ENCODE data around the gene EGR4. TPM values are rescaled to one million over a fixed set of nuclear protein-coding genes. Genes with fewer than 3 reads are reported as not detected.

EGR4 gene
- total and polyA plus RNA-seq, 2 experiments from 2014 or later = 0.23 TPM; not detected in 1

DNA sequence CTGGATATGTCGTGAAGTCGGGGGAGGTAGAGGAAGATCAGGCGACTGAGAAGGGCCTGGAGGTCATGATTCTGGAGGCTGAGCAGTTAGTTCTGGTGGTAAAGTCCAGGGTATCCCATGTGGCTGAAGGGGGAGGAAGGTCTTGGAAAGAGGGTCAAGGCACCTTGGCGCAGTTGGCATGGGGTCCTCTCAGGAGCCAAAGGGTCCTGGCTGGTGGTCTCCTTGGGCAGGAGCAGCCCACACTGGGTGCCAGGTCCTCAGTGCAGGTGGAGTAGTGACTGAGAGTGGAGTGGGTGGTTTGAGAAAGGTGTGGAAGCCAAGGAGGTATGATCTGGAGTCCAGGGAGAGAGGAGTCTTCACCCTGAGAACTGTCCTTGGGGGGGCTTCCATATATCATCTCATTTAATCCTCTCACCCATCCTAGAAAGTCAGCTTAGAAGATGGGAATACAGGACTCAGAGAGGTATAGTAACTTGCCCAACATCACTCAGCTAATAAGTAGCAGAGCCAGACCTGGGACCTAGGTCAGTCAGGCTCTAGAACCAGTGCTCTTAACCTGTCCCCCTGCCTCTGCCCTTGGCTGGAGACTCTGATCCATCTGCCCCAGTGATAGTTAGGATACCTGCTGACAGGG lies 33.5 kb downstream of the EGR4 start:
- ATAC-seq (no peak), DNase-seq (ENCODE audit: low spot score) (no peak)
- peaks cover 12% of the 10 kb centered on the region for H3K27me3 Mint-ChIP-seq (ENCODE audit: insufficient read depth, low read depth, poor library complexity)
- no peaks in the 10 kb centered on the region for H3K79me2 ChIP-seq (replicated peaks; ENCODE audit: insufficient read depth)
- peaks cover 21% of the 10 kb centered on the region; the same call in 2 of the 3 replicates for H3K4me1 Mint-ChIP-seq
- H3K4me2 ChIP-seq = no peak overlapping the region
- no peaks in the 10 kb centered on the region for H3K9me3 Mint-ChIP-seq
- H4K20me1 ChIP-seq (replicated peaks; ENCODE audit: insufficient read depth) = peaks cover 6% of the 10 kb centered on the region
- H3K4me3 ChIP-seq = no peak overlapping the region
- H3K4me3 Mint-ChIP-seq = no peak overlapping the region
- TF ChIP-seq ZNF331 (CRISPR knock-in tag; IDR thresholded peaks at IDR 0.05; ENCODE audit: low read depth) (no peak), STAT1 (IDR thresholded peaks at IDR 0.05; ENCODE audit: unreplicated experiment) (no peak), CREB1 (CRISPR knock-in tag; IDR thresholded peaks at IDR 0.05; ENCODE audit: low read depth) (no peak), ZNF462 (CRISPR knock-in tag; IDR thresholded peaks at IDR 0.05) (no peak), NANOG (IDR thresholded peaks at IDR 0.05; ENCODE audit: borderline replicate concordance) (no peak), EZH2phosphoT487 (IDR thresholded peaks at IDR 0.05; ENCODE audit: unreplicated experiment) (no peak), POLR2AphosphoS5 (IDR thresholded peaks at IDR 0.05; ENCODE audit: low read depth) (no peak), ETS1 (IDR thresholded peaks at IDR 0.05) (no peak), REST (IDR thresholded peaks at IDR 0.05; ENCODE audit: unreplicated experiment) (no peak), CTCF (conservative IDR thresholded peaks at IDR 0.05; ENCODE audit: low read depth in 2 of 2) (no peak), JUNB (IDR thresholded peaks at IDR 0.05; ENCODE audit: unreplicated experiment) (no peak), ZNF114 (CRISPR knock-in tag; IDR thresholded peaks at IDR 0.05) (no peak), EZH2 (IDR thresholded peaks at IDR 0.05; ENCODE audit: low read depth, unreplicated experiment) (no peak)
- no peaks in the 10 kb centered on the region for H3K27me3 ChIP-seq (ENCODE audit: insufficient read depth)
- no peak overlapping the region for H3K27ac Mint-ChIP-seq
- H3K36me3 ChIP-seq (ENCODE audit: insufficient read depth) = no peaks in the 10 kb centered on the region; the same call in 1 of the 2 replicates
- peaks cover 13% of the 10 kb centered on the region for H3K36me3 Mint-ChIP-seq (ENCODE audit: low read depth)
- H3K27ac ChIP-seq (ENCODE audit: low read depth) = no peak overlapping the region
- H3K9me2 ChIP-seq (ENCODE audit: insufficient read depth) = no peaks in the 10 kb centered on the region
- peaks cover 11% of the 10 kb centered on the region for H3K4me1 ChIP-seq (ENCODE audit: insufficient read depth)
- H3F3A ChIP-seq (replicated peaks; ENCODE audit: low read depth) = no peaks in the 10 kb centered on the region
- H2AFZ ChIP-seq = no peak overlapping the region

All from GM23338 (cell line).